Measurements from ENCODE around the gene ESPN.
"Not testable (repeated sequence)": the region's sequence is repeated elsewhere in the genome, so short reads cannot be mapped to it uniquely, and the experiment has no call there.

Gene ESPN

DNA sequence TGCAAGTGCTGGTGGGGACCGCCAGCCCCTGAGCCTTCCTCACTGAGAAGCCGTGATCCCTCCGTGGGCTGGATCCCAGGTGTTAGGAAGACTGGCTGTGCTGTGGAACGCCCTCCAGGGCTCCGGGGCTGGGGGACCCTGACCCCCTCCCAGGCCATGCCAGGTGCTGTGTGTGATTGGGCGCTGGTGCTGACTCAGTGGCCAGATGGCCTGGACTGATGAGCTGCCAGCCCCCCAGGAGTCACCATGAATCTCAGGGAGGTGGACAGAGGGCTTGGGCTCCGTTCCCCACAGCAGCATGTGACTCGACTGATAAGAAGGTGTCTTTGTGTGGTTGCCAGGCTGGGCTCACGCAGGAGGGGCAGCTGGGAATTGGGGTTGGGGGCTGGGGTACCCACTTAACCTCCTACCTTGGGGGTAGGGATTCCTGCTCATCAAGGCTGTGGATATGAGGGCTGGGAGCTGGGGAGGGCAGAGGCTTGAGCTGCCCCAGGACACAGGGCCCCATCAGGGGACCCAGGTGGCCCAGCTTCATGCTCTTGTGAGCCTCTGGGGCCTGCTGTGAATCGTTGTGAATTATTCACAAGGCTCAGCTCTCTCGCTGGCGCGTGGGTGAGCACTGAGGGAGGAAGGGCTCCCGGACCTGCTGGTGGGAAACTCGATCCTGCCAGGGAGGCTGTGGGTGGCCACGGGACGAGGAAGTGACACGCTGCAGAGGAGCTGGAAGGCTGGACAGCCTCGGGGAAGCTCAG is 5.3 kb downstream of the ESPN start:
- DNase-seq, result not testable (repeated sequence)

DNA sequence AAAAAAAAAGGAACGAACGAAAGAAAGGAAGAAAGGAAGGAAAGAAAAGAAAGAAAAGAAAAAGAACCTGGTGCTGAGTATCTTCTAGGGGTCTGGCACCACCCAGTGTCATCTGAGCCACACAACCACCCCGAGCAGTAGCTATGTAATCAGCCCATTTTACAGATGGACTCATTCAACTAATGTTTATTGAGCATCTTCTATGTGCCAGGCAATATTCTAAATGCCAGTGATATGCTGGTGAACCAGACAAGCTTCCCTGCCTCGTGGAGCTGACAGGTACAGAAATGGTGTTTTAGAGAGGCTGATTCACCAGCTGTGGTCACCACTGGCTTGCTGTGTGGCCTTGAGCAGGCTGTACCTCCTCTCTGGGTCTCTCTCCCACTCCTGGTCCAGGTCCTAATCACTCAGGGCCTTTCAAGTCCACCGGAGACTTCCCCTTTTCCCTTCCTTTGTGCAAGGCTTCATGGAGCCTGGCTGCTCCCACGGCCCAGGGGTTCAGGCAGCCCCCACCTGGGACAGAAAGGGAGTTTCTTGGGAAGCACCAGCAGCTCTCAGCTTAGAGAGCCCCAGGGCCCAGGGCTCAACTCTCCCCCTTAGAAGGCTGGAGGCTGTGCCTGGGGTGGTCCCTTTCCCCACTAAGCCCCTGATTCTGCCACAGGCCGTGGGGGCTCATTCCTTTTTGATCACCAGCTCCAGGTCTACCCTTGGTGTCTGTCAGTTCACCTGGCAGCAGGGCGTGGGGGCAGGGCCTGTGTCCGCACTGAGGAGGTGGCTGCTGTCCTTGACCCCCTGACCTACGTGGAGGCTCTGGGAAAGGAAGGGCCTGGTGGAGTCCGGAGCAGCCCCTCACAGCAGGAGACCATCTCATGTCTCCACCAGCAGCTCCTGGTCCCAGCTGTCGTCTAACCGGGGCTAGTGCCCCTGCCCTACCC is 7.3 kb downstream of the ESPN start:
- DNase-seq, result peak; percentile 28

DNA sequence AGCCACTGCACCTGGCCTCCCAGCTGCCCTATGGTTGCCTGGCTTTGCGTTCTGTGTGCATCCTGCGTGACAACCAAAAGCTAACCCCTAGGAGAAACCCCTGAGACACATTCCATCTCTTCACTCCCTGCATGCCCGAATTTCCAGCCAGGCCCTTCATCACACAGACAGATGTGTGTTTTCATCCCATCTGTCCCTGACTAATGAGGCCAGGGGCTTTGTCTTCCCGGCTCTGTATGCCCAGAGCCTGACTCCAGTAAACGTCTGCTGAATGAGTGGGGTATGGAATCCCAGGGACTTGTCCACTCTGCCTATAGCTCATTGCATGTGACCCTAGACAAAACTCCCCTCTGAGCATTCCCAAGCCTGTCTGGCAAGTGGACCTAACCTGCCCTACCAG is 9.6 kb downstream of the ESPN start:
- peak; percentile 65 for DNase-seq

DNA sequence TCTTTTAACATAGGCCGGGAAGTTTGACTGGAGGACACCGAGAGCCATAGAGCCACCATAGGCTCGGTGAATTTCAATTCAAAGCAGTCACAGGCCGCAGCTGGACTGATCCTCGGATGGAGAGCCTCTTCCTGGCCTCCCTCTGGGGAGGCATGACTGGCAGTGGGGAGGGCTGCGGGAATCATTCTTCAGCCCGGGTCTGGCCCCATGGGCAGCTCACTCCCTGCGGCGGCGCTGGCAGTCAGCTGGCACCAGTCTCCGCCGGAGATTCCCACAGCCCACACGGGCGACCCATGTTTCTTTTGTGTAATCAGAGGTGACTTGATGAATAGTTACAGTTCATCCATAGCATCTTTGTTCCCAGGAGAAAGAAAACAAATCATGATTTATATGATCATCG is 10.6 kb downstream of the ESPN start:
- DNase-seq, result peak; percentile 56

DNA sequence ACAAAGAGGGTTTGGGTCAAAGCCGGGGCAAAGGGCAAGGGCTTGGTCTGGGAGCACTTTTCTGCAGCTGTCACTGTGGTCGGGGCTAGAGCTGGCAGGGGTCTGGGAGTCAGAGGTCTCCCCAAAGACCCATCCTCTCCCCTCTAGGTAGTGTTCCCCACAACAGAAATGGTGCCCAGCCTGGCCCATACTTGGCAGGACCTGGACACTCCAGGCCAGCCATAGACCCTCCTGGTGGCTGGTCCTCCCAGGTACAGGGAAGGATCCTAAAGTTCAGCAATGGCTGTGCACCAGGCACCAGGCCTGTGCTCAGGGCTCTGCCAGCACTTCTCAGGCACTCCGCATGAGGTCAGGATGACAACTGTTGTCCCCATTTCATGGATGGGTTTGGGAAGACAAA is 11.0 kb downstream of the ESPN start:
- DNase-seq, result no peak

DNA sequence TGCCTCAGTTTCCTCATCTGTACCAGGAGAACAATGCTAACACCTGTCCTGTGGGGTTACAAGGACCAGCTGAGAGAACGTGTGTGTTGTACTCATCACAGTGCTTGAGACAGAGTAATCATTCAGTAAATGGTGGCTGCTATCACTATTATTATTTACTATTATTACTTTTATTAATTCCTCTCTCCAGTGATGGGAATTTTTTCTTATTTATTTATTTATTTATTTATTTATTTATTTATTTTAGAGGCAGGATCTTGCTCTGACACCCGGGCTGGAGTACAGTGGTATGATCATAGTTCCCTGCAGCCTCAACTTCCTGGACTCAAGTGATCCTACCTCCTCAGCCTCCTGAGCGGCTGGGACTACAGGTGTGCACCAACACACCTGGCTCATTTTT is 11.7 kb downstream of the ESPN start:
- DNase-seq, result not testable (repeated sequence)

DNA sequence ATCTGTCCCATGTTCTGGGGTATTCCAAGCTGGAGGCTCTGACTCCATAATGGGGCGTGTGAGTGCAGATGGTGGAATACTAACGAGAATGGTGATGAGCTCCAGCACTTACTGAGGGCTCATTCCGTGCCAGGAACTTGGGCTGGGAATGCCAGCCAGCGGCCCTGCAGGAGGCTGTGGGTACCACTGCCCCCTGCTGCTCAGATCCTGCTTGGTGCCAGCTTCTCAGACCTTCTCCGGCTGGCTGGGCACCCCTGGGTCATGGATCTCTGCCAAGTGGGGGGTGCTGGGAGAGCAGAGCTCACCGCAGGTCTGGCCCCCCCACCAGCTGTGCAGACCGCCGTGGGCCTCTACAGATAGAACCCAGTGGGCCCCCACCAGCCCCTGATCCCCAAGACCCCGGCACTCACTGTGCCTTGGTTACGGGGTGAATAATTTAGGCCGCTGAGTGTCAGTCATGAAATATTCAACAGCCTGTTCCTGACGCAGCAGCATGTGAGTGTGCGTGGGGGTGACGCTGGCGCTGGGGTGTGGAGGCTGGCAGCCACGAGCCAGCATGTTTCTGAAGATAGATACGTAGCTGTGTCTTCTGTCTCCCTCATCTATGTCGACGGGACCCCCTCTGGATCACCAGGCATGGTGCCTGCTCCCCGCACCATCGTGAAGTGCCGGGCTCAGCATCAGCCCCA is 12.6 kb downstream of the ESPN start:
- peak; percentile 49 for DNase-seq

DNA sequence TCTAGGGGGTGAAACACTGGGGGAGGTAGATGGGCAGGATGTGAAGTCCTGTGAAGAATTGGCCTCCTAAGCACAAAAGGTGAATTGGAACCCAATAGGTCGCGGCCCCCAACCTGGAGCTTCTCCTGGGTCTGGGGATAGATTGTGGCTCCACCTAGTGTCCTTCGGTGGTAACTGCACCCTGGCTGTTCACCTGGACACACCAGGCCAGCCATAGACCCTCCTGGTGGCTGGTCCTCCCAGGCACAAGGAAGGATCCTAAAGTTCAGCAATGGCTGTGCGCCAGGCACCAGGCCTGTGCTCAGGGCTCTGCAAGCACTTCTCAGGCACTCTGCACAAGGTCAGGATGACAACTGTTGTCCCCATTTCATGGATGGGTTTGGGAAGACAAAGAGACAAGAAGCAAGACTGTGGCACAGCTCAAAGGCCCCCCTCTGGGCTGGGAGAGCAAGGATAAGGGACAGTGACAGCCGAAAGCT is 13.5 kb downstream of the ESPN start:
- peak; percentile 87 for DNase-seq

DNA sequence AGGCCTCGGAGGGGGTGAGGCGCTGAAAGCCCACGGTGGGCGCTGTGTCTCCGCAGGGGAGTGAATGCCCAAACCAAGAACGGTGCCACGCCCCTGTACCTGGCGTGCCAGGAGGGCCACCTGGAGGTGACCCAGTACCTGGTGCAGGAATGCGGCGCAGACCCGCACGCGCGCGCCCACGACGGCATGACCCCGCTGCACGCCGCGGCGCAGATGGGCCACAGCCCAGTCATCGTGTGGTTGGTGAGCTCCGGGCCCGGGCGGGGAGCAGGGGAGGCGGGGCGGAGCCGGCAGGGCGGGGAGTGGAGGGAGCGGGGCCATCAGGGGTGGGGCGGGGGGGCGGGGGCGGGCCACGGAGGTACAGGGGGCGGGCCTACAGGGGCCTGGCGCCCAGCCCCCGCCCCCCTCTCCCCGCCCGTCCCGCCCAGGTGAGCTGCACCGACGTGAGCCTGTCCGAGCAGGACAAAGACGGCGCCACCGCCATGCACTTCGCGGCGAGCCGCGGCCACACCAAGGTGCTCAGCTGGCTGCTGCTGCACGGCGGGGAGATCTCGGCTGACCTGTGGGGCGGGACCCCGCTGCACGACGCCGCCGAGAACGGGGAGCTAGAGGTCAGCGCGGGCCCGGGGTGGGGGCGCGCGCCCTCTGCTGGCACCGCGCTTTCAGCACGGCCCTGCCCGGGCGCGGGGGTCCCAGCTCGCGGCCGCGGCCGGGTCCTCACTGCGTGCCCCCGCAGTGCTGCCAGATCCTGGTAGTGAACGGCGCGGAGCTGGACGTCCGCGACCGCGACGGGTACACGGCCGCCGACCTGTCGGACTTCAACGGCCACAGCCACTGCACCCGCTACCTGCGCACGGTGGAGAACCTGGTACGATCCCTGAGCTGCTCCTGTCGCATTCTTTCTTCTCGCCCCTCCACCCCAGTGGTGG is 15.9 kb downstream of the ESPN start:
- peak; percentile 71 for DNase-seq

DNA sequence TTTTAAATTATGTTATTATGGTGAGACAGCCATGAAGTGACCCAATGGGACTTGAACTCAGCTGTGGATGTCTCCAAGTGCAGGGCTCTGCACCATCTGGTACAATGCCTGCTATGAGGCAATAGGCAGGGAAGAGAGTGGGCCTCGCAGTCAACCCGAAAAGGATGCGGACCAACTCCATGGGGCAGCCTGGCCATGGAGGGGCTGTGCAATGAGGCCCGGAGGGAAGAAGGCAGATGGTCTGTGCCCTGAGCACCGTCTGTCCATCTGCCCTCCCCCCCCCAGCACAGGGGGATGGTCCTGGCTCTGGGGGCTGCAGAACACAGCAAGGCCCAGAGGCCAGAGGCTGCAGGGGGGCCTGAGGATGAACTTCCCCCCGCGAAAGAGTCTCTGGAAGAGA is 17.0 kb downstream of the ESPN start:
- no peak for DNase-seq

DNA sequence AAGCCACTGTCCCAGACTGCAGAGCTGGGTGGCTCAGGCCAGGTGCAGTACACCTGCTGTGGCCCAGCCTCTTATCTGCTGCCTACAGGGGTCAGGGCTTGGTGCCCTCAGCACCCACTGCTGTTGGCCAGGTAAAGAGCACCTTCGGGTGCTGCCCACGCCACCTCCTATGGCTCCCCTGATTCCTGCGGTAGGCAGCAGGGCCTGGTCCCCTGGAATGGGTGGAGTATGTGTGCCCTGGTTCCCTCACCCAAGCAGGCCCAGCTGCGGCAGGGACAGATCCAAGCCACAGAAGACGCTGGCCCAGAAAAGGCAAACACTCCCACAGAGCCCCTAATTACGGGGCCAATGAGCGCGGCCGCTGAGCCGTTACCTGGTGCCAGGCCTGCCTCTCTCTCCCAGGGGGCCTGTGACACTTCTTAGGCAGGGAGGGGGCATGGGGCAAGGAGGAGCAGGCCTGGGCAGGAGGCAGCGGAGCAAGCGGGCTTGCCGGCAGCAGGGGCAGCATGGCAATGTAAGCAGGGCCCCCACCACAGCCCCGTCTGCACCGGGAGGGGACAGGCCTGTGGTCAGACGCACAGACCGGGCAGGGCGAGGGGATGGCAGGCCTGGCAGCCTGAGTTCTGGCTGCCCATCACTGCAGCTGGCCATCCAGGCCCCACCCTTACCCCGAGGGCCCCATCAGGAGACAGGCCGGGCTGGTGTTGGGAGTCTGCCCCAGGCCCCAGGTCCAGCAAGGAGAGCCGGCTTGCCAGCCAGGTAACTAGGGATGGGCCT is 19.0 kb downstream of the ESPN start:
- no peak for DNase-seq

DNA sequence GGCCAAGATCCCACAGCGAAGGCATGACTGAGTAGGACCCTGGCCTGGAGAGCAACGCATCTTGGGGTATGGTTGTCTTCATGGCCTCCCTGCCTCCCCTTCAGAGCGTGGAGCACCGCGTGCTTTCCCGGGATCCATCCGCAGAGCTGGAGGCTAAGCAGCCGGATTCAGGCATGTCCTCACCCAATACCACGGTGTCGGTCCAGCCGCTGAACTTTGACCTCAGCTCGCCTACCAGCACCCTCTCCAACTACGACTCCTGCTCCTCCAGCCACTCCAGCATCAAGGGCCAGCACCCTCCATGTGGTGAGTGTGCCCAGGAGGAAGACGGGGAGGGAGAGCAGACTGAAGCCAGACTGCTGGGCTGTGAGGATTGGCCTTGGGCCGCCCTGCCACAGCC is 19.8 kb downstream of the ESPN start:
- DNase-seq, result no peak

DNA sequence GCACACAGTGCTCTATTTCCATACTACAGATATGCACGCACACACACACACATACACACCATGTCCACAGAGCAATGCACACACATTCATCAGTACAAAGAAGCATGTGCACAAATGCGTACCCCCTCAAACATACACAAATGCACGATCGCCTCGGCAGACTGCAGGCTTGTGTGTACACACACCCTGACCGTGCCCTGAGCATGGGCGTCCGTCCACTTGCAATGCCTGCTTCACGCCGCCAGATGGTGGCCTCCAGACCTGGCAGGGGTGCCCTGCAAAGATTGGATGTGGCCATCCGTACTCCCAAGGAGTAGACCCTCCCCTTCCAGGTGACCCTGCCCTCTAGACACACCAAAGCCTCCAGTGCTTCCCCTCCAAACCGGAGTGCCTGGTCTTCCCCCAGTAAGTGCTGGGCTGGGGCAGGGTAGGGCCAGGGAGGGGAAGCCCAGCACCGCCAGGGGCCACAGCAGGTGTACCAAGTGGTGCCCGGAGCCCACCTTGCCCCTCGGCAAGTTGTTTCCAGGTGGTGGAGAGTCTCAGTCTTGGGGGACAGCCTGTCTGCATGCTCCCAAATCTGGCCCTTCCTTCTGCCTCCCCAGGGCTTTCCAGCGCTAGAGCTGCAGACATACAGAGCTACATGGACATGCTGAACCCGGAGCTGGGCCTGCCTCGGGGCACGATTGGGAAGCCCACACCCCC is 20.6 kb downstream of the ESPN start:
- DNase-seq, result peak; percentile 63

DNA sequence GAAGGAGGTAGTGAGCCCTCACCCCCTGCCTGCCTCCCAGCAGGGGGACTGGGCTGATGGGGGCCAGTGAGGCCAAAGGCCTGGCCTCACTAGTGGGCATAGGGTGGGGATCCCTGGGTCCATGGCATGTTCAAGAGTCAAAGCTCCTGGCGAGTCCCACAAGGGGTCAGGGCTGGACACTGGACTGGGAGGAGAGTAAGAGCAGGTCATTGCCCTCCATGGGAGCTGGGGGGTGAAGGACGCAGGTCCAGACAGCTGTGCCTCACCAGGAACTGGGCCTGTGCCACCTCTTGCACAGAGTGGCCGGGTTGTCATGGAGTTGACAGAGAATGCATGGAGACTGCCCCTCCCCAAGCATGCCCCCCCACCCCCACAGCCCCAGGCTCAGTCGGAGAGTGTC is 21.4 kb downstream of the ESPN start:
- not testable (repeated sequence) for DNase-seq

DNA sequence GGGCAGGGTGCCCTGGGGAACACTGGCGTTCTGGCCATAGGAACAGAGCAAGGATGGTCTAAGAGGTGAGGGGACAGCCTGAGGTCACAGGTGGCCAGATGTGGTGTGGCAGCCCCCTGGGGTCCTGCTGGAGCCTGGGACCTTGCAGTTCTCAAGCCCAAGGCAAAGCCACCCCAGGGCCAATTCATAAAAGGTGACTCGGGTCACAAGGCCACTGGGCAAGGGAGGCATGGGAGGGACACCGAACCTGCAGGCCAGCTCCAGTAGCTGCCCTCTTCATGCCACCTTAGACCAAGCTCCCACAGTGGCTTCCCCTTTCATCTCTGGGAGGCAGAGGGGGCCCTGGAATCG is 22.1 kb downstream of the ESPN start:
- DNase-seq, result no peak

DNA sequence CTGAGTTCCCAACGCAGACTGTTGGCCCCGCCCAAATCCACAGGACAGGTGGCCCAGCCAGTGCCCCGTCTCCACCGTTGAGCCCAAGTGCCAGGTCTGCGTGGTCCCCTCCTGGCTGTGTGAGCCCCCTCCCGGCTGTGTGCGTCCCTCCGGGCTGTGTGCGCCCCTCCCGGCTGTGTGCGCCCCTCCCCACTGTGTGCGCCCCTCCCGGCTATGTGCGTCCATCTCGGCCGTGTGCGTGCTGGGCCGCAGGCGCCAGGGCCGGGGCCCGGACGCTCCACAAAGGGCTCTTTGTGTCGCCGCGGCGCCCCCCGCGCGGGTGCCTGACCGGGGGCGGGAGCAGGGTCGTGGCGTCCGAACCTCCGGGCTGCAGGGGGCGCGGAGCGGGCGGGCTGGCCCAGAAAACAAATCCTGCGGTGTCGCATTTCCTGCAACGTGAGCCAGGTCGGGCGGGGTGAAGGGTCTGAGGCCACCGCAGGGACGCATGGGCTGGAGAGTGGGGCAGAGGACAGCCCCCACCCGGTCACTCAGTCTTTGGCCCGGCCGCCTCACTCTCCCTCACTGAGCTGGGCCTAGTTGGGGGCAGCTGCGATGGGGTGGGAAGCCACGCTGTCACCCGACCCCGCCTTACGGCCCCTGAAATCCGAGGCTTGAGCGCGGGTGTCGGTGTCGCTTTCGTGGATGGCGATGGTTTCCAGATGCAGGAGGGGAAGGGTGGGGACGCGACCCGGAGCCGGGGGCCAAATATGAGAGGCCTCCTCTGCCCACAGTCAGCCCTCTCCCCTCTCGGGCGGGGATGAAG is 22.6 kb downstream of the ESPN start:
- peak; percentile 80 for DNase-seq

DNA sequence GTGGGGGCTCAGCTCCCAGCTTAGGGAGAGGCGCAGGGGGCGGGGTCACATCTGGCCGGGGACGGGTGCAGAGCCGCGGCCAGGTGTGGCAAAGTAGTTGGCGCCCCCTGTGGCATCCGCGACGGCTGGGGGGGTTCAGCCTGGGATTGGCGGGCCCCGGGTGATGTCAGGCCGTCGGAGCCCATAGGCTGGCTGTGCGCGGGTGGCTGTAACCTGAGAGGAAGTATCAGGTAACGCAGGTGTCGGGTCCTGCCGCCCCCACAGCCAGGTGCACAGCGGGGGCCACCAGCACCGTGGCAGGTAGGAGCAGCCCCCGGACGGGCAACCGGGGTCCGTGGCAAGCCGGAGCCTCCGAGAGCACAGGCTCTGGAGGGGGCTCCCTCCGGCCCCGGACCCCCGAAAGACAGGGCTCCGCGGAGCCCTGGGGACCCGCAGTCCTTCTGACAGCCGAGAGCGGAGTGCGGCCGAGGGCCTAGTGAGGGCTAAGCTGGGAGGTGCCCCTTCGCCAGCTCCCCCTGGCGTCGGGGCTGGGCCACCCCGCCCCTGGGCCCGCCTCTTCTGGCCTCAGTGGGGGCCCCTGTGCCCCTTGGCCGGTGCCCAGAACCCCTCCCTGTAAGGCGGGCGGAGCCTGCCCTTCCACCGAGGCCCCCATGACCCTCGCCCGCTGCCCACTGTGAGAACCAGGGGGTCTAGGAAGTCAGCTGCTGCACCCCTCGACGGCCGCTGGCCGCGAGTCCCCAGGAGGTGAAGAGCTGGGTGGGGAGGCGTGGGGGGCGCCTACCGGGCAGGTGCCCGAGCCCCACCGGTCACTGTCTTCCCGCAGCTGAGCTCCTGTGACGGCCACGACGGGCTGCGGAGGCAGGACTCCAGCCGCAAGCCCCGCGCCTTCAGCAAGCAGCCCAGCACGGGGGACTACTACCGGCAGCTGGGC is 23.5 kb downstream of the ESPN start:
- DNase-seq, result peak; percentile 49

DNA sequence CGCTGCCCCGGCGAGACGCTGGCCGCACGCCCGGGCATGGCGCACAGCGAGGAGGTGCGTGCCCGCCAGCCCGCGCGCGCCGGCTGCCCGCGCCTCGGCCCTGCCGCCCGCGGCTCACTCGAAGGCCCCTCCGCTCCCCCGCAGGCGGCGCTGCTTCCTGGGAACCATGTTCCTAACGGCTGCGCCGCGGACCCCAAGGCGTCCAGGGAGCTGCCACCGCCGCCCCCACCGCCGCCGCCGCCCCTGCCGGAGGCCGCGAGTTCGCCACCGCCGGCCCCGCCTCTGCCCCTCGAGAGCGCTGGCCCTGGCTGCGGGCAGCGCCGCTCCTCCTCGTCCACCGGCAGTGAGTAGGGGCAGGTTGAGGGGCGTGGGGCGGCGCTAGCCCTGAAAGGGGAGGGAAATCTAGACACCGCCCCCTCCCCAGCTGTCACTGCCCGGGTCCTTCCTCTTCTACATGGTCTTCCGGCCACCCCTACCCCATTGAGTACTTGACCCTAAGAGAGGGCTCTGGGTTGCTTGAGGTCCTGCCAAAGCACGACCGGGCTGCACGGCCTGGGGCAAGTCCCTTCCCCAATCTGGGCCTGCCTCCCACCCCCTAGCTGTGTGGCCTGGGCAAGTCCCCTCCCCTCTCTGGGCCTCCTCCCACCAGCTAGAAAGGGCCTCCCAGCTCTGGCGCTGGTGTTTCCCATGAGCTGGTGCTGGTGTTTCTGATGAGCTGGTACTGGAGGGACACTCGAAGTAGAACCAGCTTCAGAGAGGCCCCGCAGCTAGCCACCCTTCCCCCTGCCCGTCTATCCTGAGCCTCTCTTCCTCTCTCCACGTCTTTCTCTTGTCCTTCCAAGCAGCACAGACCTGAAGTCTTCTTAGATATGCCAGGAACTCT is 24.4 kb downstream of the ESPN start:
- DNase-seq, result peak; percentile 66
